HepG2 (cell line): Measurements from ENCODE around the gene TMEM63B. TPM values are rescaled to one million over a fixed set of nuclear protein-coding genes. Genes with fewer than 3 reads are reported as not detected.

Experiments used
- ATF7 ChIP-seq, 2 experiments: fragments of 450-650 bp in 1 of 2; sonication (generic) in 1 of 2; formaldehyde crosslinking in 1 of 2; IDR thresholded peaks; 2 replicates each; pipeline versions ENCODE4 v1.4.0 to v1.6.1; 2016 to 2020; ENCODE audit warnings: antibody characterized with exemption in 1 of 2, mild to moderate bottlenecking in 1 of 2, missing genetic modification reagents in 1 of 2
- CHD2 ChIP-seq: IDR thresholded peaks from 2 replicates; pipeline ENCODE4 v1.6.1; 2011; ENCODE audit warnings: low read depth, low read length, improper control_type of control experiment
- E2F1 ChIP-seq: sonication (generic); formaldehyde crosslinking; IDR thresholded peaks from 2 replicates; pipeline ENCODE4 v1.5.0; 2020; ENCODE audit warnings: missing genetic modification reagents
- MAFK ChIP-seq, 2 experiments: IDR thresholded peaks in 1 of 2; conservative IDR thresholded peaks in 1 of 2; 2 replicates each; pipeline ENCODE4 v1.6.1; 2011; ENCODE audit warnings: improper control_type of control experiment in 2 of 2, low read length in 2 of 2
- ONECUT2 ChIP-seq: sonication (generic); formaldehyde crosslinking; IDR thresholded peaks from 2 replicates; pipeline ENCODE4 v1.4.0; 2020; ENCODE audit warnings: missing genetic modification reagents
- RCOR2 ChIP-seq: IDR thresholded peaks from 2 replicates; pipeline ENCODE4 v1.6.1; 2016; ENCODE audit warnings: missing biosample characterization, missing genetic modification reagents
- REXO4 ChIP-seq: sonication (generic); formaldehyde crosslinking; IDR thresholded peaks from 2 replicates; pipeline ENCODE4 v1.8.0; 2022; ENCODE audit warnings: missing genetic modification reagents, mild to moderate bottlenecking, borderline replicate concordance
- RFXAP ChIP-seq: sonication (generic); formaldehyde crosslinking; IDR thresholded peaks from 2 replicates; pipeline ENCODE4 v1.4.0; 2020; ENCODE audit warnings: missing genetic modification reagents, borderline replicate concordance
- polyA plus RNA-seq, 8 experiments: library from polyadenylated mRNA; depleted of rRNA in 3 of 8; stranded (reverse) in 7 of 8; unstranded in 1 of 8; fragments of >200 nt; fragmentation: Illumina TruSeq in 4 of 8; extraction: Trizol in 4 of 8; gene quantifications; 2 replicates each; pipeline versions ENCODE4 v1.2.1 to v1.2.3, GENCODE V29; 2011 to 2016; ENCODE audit warnings: low read depth in 4 of 8, missing spikeins in 1 of 8, mixed read lengths in 1 of 8; ENCODE audit not compliant: insufficient read depth in 1 of 8
- total RNA-seq, 5 experiments: library from RNA; depleted of rRNA; stranded (reverse); fragments of >200 nt; fragmentation: Illumina TruSeq; extraction: Trizol; gene quantifications; 2 replicates each; pipeline ENCODE4 v1.2.3, GENCODE V29; 2016; ENCODE audit warnings: low read depth in 1 of 5
- TF ChIP-seq, protein P1 (sequence below), 2 experiments: sonication (generic) in 1 of 2; formaldehyde crosslinking in 1 of 2; IDR thresholded peaks; 2 replicates each; pipeline versions ENCODE4 v1.4.0 to v1.6.1; 2016 to 2020; ENCODE audit warnings: borderline replicate concordance in 1 of 2, low read depth in 1 of 2, mild to moderate bottlenecking in 1 of 2, missing genetic modification reagents in 1 of 2
- TF ChIP-seq, protein P2 (sequence below): sonication (generic); formaldehyde crosslinking; IDR thresholded peaks from 2 replicates; pipeline ENCODE4 v1.4.0; 2020; ENCODE audit warnings: missing genetic modification reagents
- TF ChIP-seq, protein P3 (sequence below): sonication (generic); formaldehyde crosslinking; IDR thresholded peaks from 2 replicates; pipeline ENCODE4 v1.4.0; 2020; ENCODE audit warnings: missing genetic modification reagents
- TF ChIP-seq, protein P4 (sequence below): IDR thresholded peaks from 2 replicates; pipeline ENCODE4 v1.4.0; 2020; ENCODE audit warnings: mild to moderate bottlenecking, missing genetic modification reagents

The TMEM63B gene
- total and polyA plus RNA-seq, 2 of the 13 experiments (the other 11 are each of a cell fraction or from before 2014, with no cell fraction given), result 27.4 to 75.8 TPM

- TF ChIP-seq, protein P1, sequence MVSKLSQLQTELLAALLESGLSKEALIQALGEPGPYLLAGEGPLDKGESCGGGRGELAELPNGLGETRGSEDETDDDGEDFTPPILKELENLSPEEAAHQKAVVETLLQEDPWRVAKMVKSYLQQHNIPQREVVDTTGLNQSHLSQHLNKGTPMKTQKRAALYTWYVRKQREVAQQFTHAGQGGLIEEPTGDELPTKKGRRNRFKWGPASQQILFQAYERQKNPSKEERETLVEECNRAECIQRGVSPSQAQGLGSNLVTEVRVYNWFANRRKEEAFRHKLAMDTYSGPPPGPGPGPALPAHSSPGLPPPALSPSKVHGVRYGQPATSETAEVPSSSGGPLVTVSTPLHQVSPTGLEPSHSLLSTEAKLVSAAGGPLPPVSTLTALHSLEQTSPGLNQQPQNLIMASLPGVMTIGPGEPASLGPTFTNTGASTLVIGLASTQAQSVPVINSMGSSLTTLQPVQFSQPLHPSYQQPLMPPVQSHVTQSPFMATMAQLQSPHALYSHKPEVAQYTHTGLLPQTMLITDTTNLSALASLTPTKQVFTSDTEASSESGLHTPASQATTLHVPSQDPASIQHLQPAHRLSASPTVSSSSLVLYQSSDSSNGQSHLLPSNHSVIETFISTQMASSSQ (IDR thresholded peaks at IDR 0.05; ENCODE audit: low read depth), result no peak
- TF ChIP-seq, protein P1 (CRISPR knock-in tag; IDR thresholded peaks at IDR 0.05; ENCODE audit: borderline replicate concordance), result peak; percentile 82; the same call in 1 of the 2 replicates
- TF ChIP-seq CHD2 (peak; percentile 64; the same call in 1 of the 2 replicates), ATF7 (IDR thresholded peaks at IDR 0.05) (no peak), ATF7 (CRISPR knock-in tag; IDR thresholded peaks at IDR 0.05) (0 out of 2 replicates have a peak, but pooled peaks have one; percentile 60), MAFK (conservative IDR thresholded peaks at IDR 0.05 in 1 of 2, IDR thresholded peaks at IDR 0.05 in 1 of 2; ENCODE audit: low read length in 2 of 2) (no peak; a peak in 1 of 4 replicates), REXO4 (no peak), ONECUT2 (CRISPR knock-in tag) (peak; percentile 15; the same call in 1 of the 2 replicates), RCOR2 (CRISPR knock-in tag) (peak; percentile 75), E2F1 (CRISPR knock-in tag) (peak; percentile 79), RFXAP (CRISPR knock-in tag) (peak; percentile 70; the same call in 1 of the 2 replicates)
- TF ChIP-seq, protein P2, sequence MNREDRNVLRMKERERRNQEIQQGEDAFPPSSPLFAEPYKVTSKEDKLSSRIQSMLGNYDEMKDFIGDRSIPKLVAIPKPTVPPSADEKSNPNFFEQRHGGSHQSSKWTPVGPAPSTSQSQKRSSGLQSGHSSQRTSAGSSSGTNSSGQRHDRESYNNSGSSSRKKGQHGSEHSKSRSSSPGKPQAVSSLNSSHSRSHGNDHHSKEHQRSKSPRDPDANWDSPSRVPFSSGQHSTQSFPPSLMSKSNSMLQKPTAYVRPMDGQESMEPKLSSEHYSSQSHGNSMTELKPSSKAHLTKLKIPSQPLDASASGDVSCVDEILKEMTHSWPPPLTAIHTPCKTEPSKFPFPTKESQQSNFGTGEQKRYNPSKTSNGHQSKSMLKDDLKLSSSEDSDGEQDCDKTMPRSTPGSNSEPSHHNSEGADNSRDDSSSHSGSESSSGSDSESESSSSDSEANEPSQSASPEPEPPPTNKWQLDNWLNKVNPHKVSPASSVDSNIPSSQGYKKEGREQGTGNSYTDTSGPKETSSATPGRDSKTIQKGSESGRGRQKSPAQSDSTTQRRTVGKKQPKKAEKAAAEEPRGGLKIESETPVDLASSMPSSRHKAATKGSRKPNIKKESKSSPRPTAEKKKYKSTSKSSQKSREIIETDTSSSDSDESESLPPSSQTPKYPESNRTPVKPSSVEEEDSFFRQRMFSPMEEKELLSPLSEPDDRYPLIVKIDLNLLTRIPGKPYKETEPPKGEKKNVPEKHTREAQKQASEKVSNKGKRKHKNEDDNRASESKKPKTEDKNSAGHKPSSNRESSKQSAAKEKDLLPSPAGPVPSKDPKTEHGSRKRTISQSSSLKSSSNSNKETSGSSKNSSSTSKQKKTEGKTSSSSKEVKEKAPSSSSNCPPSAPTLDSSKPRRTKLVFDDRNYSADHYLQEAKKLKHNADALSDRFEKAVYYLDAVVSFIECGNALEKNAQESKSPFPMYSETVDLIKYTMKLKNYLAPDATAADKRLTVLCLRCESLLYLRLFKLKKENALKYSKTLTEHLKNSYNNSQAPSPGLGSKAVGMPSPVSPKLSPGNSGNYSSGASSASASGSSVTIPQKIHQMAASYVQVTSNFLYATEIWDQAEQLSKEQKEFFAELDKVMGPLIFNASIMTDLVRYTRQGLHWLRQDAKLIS (CRISPR knock-in tag), result 0 out of 2 replicates have a peak, but pooled peaks have one; percentile 42
- TF ChIP-seq, protein P3, sequence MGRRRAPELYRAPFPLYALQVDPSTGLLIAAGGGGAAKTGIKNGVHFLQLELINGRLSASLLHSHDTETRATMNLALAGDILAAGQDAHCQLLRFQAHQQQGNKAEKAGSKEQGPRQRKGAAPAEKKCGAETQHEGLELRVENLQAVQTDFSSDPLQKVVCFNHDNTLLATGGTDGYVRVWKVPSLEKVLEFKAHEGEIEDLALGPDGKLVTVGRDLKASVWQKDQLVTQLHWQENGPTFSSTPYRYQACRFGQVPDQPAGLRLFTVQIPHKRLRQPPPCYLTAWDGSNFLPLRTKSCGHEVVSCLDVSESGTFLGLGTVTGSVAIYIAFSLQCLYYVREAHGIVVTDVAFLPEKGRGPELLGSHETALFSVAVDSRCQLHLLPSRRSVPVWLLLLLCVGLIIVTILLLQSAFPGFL, result no peak
- TF ChIP-seq, protein P4, sequence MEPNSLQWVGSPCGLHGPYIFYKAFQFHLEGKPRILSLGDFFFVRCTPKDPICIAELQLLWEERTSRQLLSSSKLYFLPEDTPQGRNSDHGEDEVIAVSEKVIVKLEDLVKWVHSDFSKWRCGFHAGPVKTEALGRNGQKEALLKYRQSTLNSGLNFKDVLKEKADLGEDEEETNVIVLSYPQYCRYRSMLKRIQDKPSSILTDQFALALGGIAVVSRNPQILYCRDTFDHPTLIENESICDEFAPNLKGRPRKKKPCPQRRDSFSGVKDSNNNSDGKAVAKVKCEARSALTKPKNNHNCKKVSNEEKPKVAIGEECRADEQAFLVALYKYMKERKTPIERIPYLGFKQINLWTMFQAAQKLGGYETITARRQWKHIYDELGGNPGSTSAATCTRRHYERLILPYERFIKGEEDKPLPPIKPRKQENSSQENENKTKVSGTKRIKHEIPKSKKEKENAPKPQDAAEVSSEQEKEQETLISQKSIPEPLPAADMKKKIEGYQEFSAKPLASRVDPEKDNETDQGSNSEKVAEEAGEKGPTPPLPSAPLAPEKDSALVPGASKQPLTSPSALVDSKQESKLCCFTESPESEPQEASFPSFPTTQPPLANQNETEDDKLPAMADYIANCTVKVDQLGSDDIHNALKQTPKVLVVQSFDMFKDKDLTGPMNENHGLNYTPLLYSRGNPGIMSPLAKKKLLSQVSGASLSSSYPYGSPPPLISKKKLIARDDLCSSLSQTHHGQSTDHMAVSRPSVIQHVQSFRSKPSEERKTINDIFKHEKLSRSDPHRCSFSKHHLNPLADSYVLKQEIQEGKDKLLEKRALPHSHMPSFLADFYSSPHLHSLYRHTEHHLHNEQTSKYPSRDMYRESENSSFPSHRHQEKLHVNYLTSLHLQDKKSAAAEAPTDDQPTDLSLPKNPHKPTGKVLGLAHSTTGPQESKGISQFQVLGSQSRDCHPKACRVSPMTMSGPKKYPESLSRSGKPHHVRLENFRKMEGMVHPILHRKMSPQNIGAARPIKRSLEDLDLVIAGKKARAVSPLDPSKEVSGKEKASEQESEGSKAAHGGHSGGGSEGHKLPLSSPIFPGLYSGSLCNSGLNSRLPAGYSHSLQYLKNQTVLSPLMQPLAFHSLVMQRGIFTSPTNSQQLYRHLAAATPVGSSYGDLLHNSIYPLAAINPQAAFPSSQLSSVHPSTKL, result peak; percentile 93
These were observed 29.3 kb downstream of the TMEM63B start (continued) for GRCh38 chr6:44156494-44157151.
